A549 (cell line): Measurements from ENCODE around the gene RPL23. TPM values are rescaled to one million over a fixed set of nuclear protein-coding genes. Genes with fewer than 3 reads are reported as not detected.

Source experiments
- ATAC-seq, 2 experiments: fragments of 200-7000 bp in 1 of 2; fragments of >200 bp in 1 of 2; cut with Nextera tagmentation in 1 of 2; cut with Tn5 transposase in 1 of 2; 3 replicates each; pipeline versions ENCODE4 v1.8.0 to v1.9.1; 2018 to 2020; ENCODE audit warnings: mild to moderate bottlenecking in 1 of 2, moderate library complexity in 1 of 2
- CTCF ChIA-PET: fragments of 300-600 bp; sonication (Branson Sonifier 250); formaldehyde crosslinking; extraction: SDS; loops from one replicate; lab custom pipeline; 2021; ENCODE audit warnings: antibody characterized with exemption, inconsistent platforms; lab: Yijun Ruan, JAX
- POLR2A ChIA-PET: fragments of 350-600 bp; formaldehyde crosslinking; extraction: SDS; loops from one replicate; lab custom pipeline; 2021; ENCODE audit warnings: antibody characterized with exemption, inconsistent platforms; lab: Yijun Ruan, JAX
- DNase-seq, 2 experiments: peaks; one replicate each; pipeline versions ENCODE4 v3.0.0 to v3.0.0-alpha.2; 2011 to 2016; ENCODE audit warnings: low read depth in 1 of 2, low spot score in 1 of 2
- FAIRE-seq: peaks from 2 replicates; lab custom pipeline; 2011; peaks lifted over from hg19 to GRCh38; lab: Jason Lieb, UNC
- H3K27ac ChIP-seq, 2 experiments: fragments of >200 bp; sonication (Bioruptor Twin); formaldehyde crosslinking; 3 replicates each; pipeline ENCODE4 v1.5.1; 2016 to 2017
- H3K4me1 ChIP-seq: fragments of >200 bp; sonication (Bioruptor Twin); formaldehyde crosslinking; 3 replicates; pipeline ENCODE4 v1.6.1; 2016
- H3K4me2 ChIP-seq: fragments of >200 bp; sonication (Bioruptor Twin); formaldehyde crosslinking; 3 replicates; pipeline ENCODE4 v1.6.1; 2016
- H3K4me3 ChIP-seq: fragments of >200 bp; sonication (Bioruptor Twin); formaldehyde crosslinking; 3 replicates; pipeline ENCODE4 v1.5.1; 2016
- H3K9me3 ChIP-seq: fragments of >200 bp; sonication (Bioruptor Twin); formaldehyde crosslinking; 3 replicates; pipeline ENCODE4 v1.6.1; 2016
- CTCF ChIP-seq: fragments of >200 bp; sonication (Bioruptor Twin); formaldehyde crosslinking; IDR thresholded peaks from 3 replicates; pipeline ENCODE4 v1.5.1; 2016
- EP300 ChIP-seq, 2 experiments: fragments of >200 bp; sonication (Bioruptor Twin); formaldehyde crosslinking; IDR thresholded peaks; 2 replicates in 1 of 2; 3 replicates in 1 of 2; pipeline ENCODE4 v1.6.1; 2016 to 2017
- GATA3 ChIP-seq: IDR thresholded peaks from 2 replicates; pipeline ENCODE4 v1.6.1; 2012; ENCODE audit warnings: borderline replicate concordance
- HEYL ChIP-seq: fragments of 250-450 bp; sonication (Bioruptor Pico); IDR thresholded peaks from 2 replicates; pipeline ENCODE4 v1.8.0; 2021; ENCODE audit warnings: mild to moderate bottlenecking, moderate library complexity
- HOXA7 ChIP-seq: fragments of 250-450 bp; sonication (Bioruptor Pico); IDR thresholded peaks from 2 replicates; pipeline ENCODE4 v1.5.0; 2020; ENCODE audit warnings: mild to moderate bottlenecking, moderate library complexity
- HOXB13 ChIP-seq: fragments of 250-450 bp; sonication (Bioruptor Pico); IDR thresholded peaks from 2 replicates; pipeline ENCODE4 v1.5.0; 2020; ENCODE audit warnings: low read depth, mild to moderate bottlenecking, moderate library complexity
- JUNB ChIP-seq: fragments of >200 bp; sonication (Bioruptor Twin); formaldehyde crosslinking; IDR thresholded peaks from 2 replicates; pipeline ENCODE4 v1.6.1; 2016
- KDM1A ChIP-seq: fragments of 200-600 bp; sonication (generic); IDR thresholded peaks from 2 replicates; pipeline ENCODE4 v1.6.1; 2016; ENCODE audit warnings: low read depth, mild to moderate bottlenecking
- KDM5A ChIP-seq: fragments of 200-600 bp; sonication (generic); IDR thresholded peaks from 2 replicates; pipeline ENCODE4 v1.6.1; 2016; ENCODE audit warnings: antibody characterized with exemption, mild to moderate bottlenecking
- MAFK ChIP-seq: fragments of 450-650 bp; IDR thresholded peaks from 2 replicates; pipeline ENCODE4 v1.6.1; 2014; ENCODE audit not compliant: partially characterized antibody
- NR3C1 ChIP-seq: fragments of >200 bp; sonication (Bioruptor Twin); formaldehyde crosslinking; IDR thresholded peaks from 3 replicates; pipeline ENCODE4 v1.6.1; 2017
- RCOR1 ChIP-seq: fragments of 150-350 bp; IDR thresholded peaks from 2 replicates; pipeline ENCODE4 v1.6.1; 2014; ENCODE audit warnings: antibody characterized with exemption, low read length, low read depth
- RFX5 ChIP-seq: fragments of 450-650 bp; IDR thresholded peaks from 2 replicates; pipeline ENCODE4 v1.7.1; 2014; ENCODE audit warnings: antibody characterized with exemption, mild to moderate bottlenecking, moderate library complexity
- SREBF2 ChIP-seq: fragments of 450-650 bp; IDR thresholded peaks from 2 replicates; pipeline ENCODE4 v1.6.1; 2014; ENCODE audit warnings: mild to moderate bottlenecking, moderate library complexity
- TFCP2L1 ChIP-seq: fragments of 250-450 bp; sonication (Bioruptor Pico); IDR thresholded peaks from 2 replicates; pipeline ENCODE4 v1.5.0; 2021; ENCODE audit warnings: mild to moderate bottlenecking
- TP53 ChIP-seq: fragments of 250-450 bp; sonication (Bioruptor Pico); IDR thresholded peaks from 2 replicates; pipeline ENCODE4 v1.5.0; 2021; ENCODE audit warnings: mild to moderate bottlenecking, moderate library complexity
- ZC3H11A ChIP-seq: fragments of 450-650 bp; IDR thresholded peaks from 2 replicates; pipeline ENCODE4 v1.6.1; 2014; ENCODE audit warnings: antibody characterized with exemption, mild to moderate bottlenecking
- ZFP36 ChIP-seq: fragments of 450-650 bp; IDR thresholded peaks from 2 replicates; pipeline ENCODE4 v1.6.1; 2014; ENCODE audit warnings: borderline replicate concordance; ENCODE audit not compliant: partially characterized antibody
- ZSCAN20 ChIP-seq: fragments of 250-450 bp; sonication (Bioruptor Pico); IDR thresholded peaks from 2 replicates; pipeline ENCODE4 v1.8.0; 2022; ENCODE audit warnings: mild to moderate bottlenecking, moderate library complexity
- WGBS: methylation state at CpG from one replicate; pipeline ENCODE4 v1.1.6; 2017; ENCODE audit errors: missing lambda C conversion rate; 5-methylcytosine and 5-hydroxymethylcytosine counted together
- polyA plus RNA-seq, 4 experiments: library from polyadenylated mRNA; depleted of rRNA in 3 of 4; stranded (reverse); fragments of >200 nt; fragmentation: RNase III in 1 of 4; extraction: RNeasy Plus Mini Kit Qiagen cat#74134 plus additional on column Dnase treatment in 1 of 4; gene quantifications; 2 replicates in 3 of 4; 3 replicates in 1 of 4; pipeline ENCODE4 v1.2.3, GENCODE V29; 2011 to 2017
- TF ChIP-seq, protein P1 (sequence below): fragments of 250-450 bp; sonication (Bioruptor Pico); IDR thresholded peaks from 2 replicates; pipeline ENCODE4 v1.5.0; 2021; ENCODE audit warnings: mild to moderate bottlenecking, moderate library complexity, borderline replicate concordance
- TF ChIP-seq, protein P2 (sequence below): fragments of 150-350 bp; IDR thresholded peaks from 2 replicates; pipeline ENCODE4 v1.6.1; 2014; ENCODE audit warnings: low read depth, mild to moderate bottlenecking, low read length

RPL23 gene
- polyA plus RNA-seq, 2 of the 4 experiments (the other 2 are of a cell fraction), result 2,715 to 2,969 TPM

DNA sequence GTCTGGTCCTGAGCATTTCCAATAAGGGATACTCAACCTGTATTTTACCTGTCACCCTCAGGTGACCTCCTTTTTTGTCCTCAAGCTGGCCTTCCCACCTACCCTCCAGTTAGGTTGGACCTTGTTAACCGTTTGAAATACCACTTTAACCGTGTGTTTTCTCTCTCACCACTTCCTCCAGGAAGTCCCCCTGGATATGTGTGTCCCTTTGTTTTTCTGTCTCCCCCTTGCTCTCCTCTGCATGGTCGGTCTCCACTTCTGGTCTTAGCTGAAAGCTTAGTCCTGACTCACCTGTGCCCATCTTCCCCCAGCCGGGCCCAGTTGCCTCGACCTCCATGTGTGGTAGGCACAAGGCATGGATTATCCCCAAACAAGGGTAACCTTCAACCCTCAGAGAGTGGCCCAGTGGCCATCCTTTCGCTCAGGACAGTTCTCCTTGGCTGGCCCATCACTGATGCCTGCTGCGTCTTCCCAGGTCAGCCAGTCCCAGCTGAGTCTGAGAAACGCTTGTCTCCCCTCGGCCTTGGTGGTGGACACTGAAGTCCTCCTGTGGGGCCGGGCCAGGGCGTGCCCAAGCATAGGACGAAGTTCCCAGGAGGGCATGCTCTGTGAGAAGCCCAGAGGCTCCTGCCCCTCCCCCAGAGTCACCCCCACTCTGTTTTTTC lies 36.4 kb upstream of the RPL23 start:
- ATAC-seq (no peak), FAIRE-seq (no peak), DNase-seq (no peak)
- Histone ChIP-seq H3K4me1 (peaks cover 45% of the 10 kb centered on the region), H3K4me2 (no peak overlapping the region), H3K4me3 (no peak overlapping the region), H3K9me3 (no peaks in the 10 kb centered on the region), H3K27ac (peak overlapping the region in 1 of 2 experiments; percentile 12; a peak in 2 of 6 replicates)
- WGBS, result 84% methylated on average over 12 of the region's 12 CpGs
- TF ChIP-seq ZFP36 (peak; percentile 85), GATA3 (no peak)
- ChIA-PET CTCF (interaction anchor here (0.9 to 1.6 kb wide), 3 partner anchors 19 to 93 kb away, joined by 3 to 4 read pairs (median 3); no protein-coding TSS in a partner anchor), POLR2A (no interaction called here)

- Histone ChIP-seq H3K4me3 (no peak overlapping the region), H3K4me2 (no peak overlapping the region), H3K4me1 (peaks cover 53% of the 10 kb centered on the region), H3K9me3 (no peaks in the 10 kb centered on the region), H3K27ac (no peak overlapping the region)
- no peak for ATAC-seq
- WGBS, result 94% methylated on average over 9 of the region's 9 CpGs
- no peak for FAIRE-seq
- no peak for DNase-seq
- ChIA-PET CTCF (interaction anchor here (0.6 to 1.6 kb wide), 4 partner anchors 18 to 94 kb away, joined by 3 to 4 read pairs (median 3); no protein-coding TSS in a partner anchor), POLR2A (interaction anchor here (0.6 to 1.1 kb wide), 2 partner anchors 13 to 20 kb away, joined by 3 to 5 read pairs; no protein-coding TSS in a partner anchor)
- TF ChIP-seq HOXA7 (CRISPR knock-in tag) (no peak), KDM1A (0 out of 2 replicates have a peak, but pooled peaks have one; percentile 11)
These were observed 35.3 kb upstream of the RPL23 start for GRCh38 chr17:38888842-38889241.

GRCh38 chr17:38886643-38887010 lies 33.1 kb upstream of the RPL23 start:
- ChIA-PET CTCF (interaction anchor here (1.1 to 1.8 kb wide), 5 partner anchors 9 to 97 kb away, joined by 3 to 6 read pairs (median 3); no protein-coding TSS in a partner anchor), POLR2A (no interaction called here)
- FAIRE-seq (no peak), ATAC-seq (0 out of 6 replicates have a peak, but pooled peaks of 1 of the 2 experiments have one; percentile 8), DNase-seq (no peak)
- TF ChIP-seq HOXA7 (CRISPR knock-in tag) (no peak), HEYL (no peak), GATA3 (no peak), RCOR1 (no peak), RFX5 (no peak), MAFK (no peak), NR3C1 (no peak), TFCP2L1 (CRISPR knock-in tag) (no peak), KDM5A (no peak), TP53 (CRISPR knock-in tag) (no peak), HOXB13 (no peak), JUNB (no peak), CTCF (no peak), SREBF2 (no peak), ZSCAN20 (CRISPR knock-in tag) (no peak), EP300 (IDR thresholded peaks at IDR 0.05) (no peak), ZC3H11A (no peak), ZFP36 (no peak)
- TF ChIP-seq, protein P1, sequence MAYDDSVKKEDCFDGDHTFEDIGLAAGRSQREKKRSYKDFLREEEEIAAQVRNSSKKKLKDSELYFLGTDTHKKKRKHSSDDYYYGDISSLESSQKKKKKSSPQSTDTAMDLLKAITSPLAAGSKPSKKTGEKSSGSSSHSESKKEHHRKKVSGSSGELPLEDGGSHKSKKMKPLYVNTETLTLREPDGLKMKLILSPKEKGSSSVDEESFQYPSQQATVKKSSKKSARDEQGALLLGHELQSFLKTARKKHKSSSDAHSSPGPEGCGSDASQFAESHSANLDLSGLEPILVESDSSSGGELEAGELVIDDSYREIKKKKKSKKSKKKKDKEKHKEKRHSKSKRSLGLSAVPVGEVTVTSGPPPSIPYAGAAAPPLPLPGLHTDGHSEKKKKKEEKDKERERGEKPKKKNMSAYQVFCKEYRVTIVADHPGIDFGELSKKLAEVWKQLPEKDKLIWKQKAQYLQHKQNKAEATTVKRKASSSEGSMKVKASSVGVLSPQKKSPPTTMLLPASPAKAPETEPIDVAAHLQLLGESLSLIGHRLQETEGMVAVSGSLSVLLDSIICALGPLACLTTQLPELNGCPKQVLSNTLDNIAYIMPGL (CRISPR knock-in tag), result no peak
- TF ChIP-seq, protein P2, sequence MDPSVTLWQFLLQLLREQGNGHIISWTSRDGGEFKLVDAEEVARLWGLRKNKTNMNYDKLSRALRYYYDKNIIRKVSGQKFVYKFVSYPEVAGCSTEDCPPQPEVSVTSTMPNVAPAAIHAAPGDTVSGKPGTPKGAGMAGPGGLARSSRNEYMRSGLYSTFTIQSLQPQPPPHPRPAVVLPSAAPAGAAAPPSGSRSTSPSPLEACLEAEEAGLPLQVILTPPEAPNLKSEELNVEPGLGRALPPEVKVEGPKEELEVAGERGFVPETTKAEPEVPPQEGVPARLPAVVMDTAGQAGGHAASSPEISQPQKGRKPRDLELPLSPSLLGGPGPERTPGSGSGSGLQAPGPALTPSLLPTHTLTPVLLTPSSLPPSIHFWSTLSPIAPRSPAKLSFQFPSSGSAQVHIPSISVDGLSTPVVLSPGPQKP, result no peak
- H3K4me2 ChIP-seq, result no peak overlapping the region
- H3K4me1 ChIP-seq, result peaks cover 65% of the 10 kb centered on the region
- H3K9me3 ChIP-seq, result no peaks in the 10 kb centered on the region
- H3K27ac ChIP-seq, result no peak overlapping the region; a peak in 1 of 6 replicates
- 83% methylated on average over 8 of the region's 8 CpGs for WGBS
- H3K4me3 ChIP-seq, result no peak overlapping the region
